ENCODE data around the gene PLK2. TPM values are rescaled to one million over a fixed set of nuclear protein-coding genes. Genes with fewer than 3 reads are reported as not detected.

The PLK2 gene
- polyA plus RNA-seq, 1 donor (not counting 4 experiments of a cell fraction or from before 2014, with no cell fraction given): 295 TPM

GRCh38 chr5:58491216-58491892, 31.5 kb upstream of the PLK2 start, which contains the start of gene GAPT:
TSS of gene GAPT (plus strand) at chr5:58491435. CDS start at chr5:58494537, 3,102 bp downstream.
- no peaks in the 10 kb centered on the region for H3K27me3 ChIP-seq (ENCODE audit: control insufficient read depth, extremely low read depth, insufficient read depth, low read length)
- TF ChIP-seq, protein P1, sequence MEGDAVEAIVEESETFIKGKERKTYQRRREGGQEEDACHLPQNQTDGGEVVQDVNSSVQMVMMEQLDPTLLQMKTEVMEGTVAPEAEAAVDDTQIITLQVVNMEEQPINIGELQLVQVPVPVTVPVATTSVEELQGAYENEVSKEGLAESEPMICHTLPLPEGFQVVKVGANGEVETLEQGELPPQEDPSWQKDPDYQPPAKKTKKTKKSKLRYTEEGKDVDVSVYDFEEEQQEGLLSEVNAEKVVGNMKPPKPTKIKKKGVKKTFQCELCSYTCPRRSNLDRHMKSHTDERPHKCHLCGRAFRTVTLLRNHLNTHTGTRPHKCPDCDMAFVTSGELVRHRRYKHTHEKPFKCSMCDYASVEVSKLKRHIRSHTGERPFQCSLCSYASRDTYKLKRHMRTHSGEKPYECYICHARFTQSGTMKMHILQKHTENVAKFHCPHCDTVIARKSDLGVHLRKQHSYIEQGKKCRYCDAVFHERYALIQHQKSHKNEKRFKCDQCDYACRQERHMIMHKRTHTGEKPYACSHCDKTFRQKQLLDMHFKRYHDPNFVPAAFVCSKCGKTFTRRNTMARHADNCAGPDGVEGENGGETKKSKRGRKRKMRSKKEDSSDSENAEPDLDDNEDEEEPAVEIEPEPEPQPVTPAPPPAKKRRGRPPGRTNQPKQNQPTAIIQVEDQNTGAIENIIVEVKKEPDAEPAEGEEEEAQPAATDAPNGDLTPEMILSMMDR (optimal IDR thresholded peaks at IDR 0.05 in 1 of 3, IDR thresholded peaks at IDR 0.05 in 1 of 3, conservative IDR thresholded peaks at IDR 0.05 in 1 of 3; ENCODE audit: extremely low read depth in 1 of 3, insufficient read depth in 2 of 3, low read length in 3 of 3): no peak
- no peak for TF ChIP-seq EZH2 (IDR thresholded peaks at IDR 0.05; ENCODE audit: low read length)

GRCh38 chr5:58490402-58491050, 30.6 kb upstream of the PLK2 start:
- Histone ChIP-seq H3K9me3 (ENCODE audit: control insufficient read depth, low read depth, low read length) (no peaks in the 10 kb centered on the region), H2AFZ (ENCODE audit: control insufficient read depth, low read length) (no peak overlapping the region), H4K20me1 (ENCODE audit: control insufficient read depth, extremely low read depth, insufficient read depth, low read length) (no peaks in the 10 kb centered on the region), H3K79me2 (ENCODE audit: control insufficient read depth, insufficient read depth, low read length) (no peaks in the 10 kb centered on the region), H3K4me2 (ENCODE audit: control insufficient read depth, extremely low read depth, insufficient read depth, low read depth, low read length) (no peak overlapping the region), H3K36me3 (ENCODE audit: control insufficient read depth in 2 of 2, extremely low read depth in 1 of 2, insufficient read depth in 2 of 2, low read length in 2 of 2) (no peaks in the 10 kb centered on the region), H3K27ac (ENCODE audit: control insufficient read depth, insufficient read depth, low read length) (no peak overlapping the region), H3K27me3 (ENCODE audit: control insufficient read depth, extremely low read depth, insufficient read depth, low read length) (no peaks in the 10 kb centered on the region), H3K4me1 (ENCODE audit: control insufficient read depth, extremely low read depth, insufficient read depth, low read length) (no peaks in the 10 kb centered on the region), H3K9ac (ENCODE audit: control insufficient read depth, extremely low read depth, insufficient read depth, low read length) (no peak overlapping the region), H3K9me1 (ENCODE audit: control insufficient read depth, extremely low read depth, insufficient read depth, low read length) (no peaks in the 10 kb centered on the region), H3K4me3 (ENCODE audit: control insufficient read depth in 2 of 3, extremely low read depth in 1 of 3, insufficient read depth in 2 of 3, low read depth in 1 of 3, low read length in 3 of 3) (no peak overlapping the region)
- FAIRE-seq (no peak), DNase-seq (ENCODE audit: low read depth, low spot score) (no peak)
- TF ChIP-seq EZH2 (IDR thresholded peaks at IDR 0.05; ENCODE audit: low read length): no peak
- TF ChIP-seq, protein P1 (optimal IDR thresholded peaks at IDR 0.05 in 1 of 3, IDR thresholded peaks at IDR 0.05 in 1 of 3, conservative IDR thresholded peaks at IDR 0.05 in 1 of 3; ENCODE audit: extremely low read depth in 1 of 3, insufficient read depth in 2 of 3, low read length in 3 of 3): no peak
- dilution Hi-C loops (cut with MboI; ENCODE audit: extremely low pct_ligation_motif_present, low sequenced_read_pairs): no loop called here

More at GRCh38 chr5:58491216-58491892, 31.5 kb upstream of the PLK2 start, which contains the start of gene GAPT:
- FAIRE-seq (no peak), DNase-seq (ENCODE audit: low read depth, low spot score) (no peak)
- no peaks in the 10 kb centered on the region for H3K9me1 ChIP-seq (ENCODE audit: control insufficient read depth, extremely low read depth, insufficient read depth, low read length)
- no peaks in the 10 kb centered on the region for H3K9me3 ChIP-seq (ENCODE audit: control insufficient read depth, low read depth, low read length)
- no peak within 1 kb of the TSS for H3K9ac ChIP-seq (ENCODE audit: control insufficient read depth, extremely low read depth, insufficient read depth, low read length)
- H3K36me3 ChIP-seq (ENCODE audit: control insufficient read depth in 2 of 2, extremely low read depth in 1 of 2, insufficient read depth in 2 of 2, low read length in 2 of 2): no peaks in the 10 kb centered on the region
- dilution Hi-C loops (cut with MboI; ENCODE audit: extremely low pct_ligation_motif_present, low sequenced_read_pairs): no loop called here
- H3K4me3 ChIP-seq (ENCODE audit: control insufficient read depth in 2 of 3, extremely low read depth in 1 of 3, insufficient read depth in 2 of 3, low read depth in 1 of 3, low read length in 3 of 3): no peak within 1 kb of the TSS
- no peaks in the 10 kb centered on the region for H3K79me2 ChIP-seq (ENCODE audit: control insufficient read depth, insufficient read depth, low read length)
- H3K27ac ChIP-seq (ENCODE audit: control insufficient read depth, insufficient read depth, low read length): no peak within 1 kb of the TSS
- H3K4me2 ChIP-seq (ENCODE audit: control insufficient read depth, extremely low read depth, insufficient read depth, low read depth, low read length): no peak within 1 kb of the TSS
- H4K20me1 ChIP-seq (ENCODE audit: control insufficient read depth, extremely low read depth, insufficient read depth, low read length): no peaks in the 10 kb centered on the region
- H3K4me1 ChIP-seq (ENCODE audit: control insufficient read depth, extremely low read depth, insufficient read depth, low read length): no peaks in the 10 kb centered on the region
- H2AFZ ChIP-seq (ENCODE audit: control insufficient read depth, low read length): no peak within 1 kb of the TSS

Data from keratinocyte (primary cell).